GM21529 (cell line): ENCODE results near the gene OR52J3.
"Not testable (repeated sequence)": the region's sequence is repeated elsewhere in the genome, so short reads cannot be mapped to it uniquely, and the experiment has no call there.

Source experiments
- ATAC-seq: cut with Tn5 transposase; IDR thresholded peaks from one replicate; pipeline ENCODE4 v1.9.1; 2021; ENCODE audit not compliant: unreplicated experiment

Gene OR52J3

GRCh38 chr11:5046226-5046625 lies at the start of gene OR52J3:
TSS of gene OR52J3 (plus strand) at chr11:5046526. CDS start at chr11:5046526, 0 bp downstream.
- no peak for ATAC-seq

- ATAC-seq, result no peak
Observed at GRCh38 chr11:5004424-5005274, 41.7 kb upstream of the OR52J3 start.

GRCh38 chr11:5007561-5007960 lies 38.8 kb upstream of the OR52J3 start:
- ATAC-seq, result no peak

GRCh38 chr11:5011254-5011653 lies 35.1 kb upstream of the OR52J3 start:
- ATAC-seq, result no peak

- no peak for ATAC-seq
Observed at GRCh38 chr11:5013012-5013411, 33.3 kb upstream of the OR52J3 start.

- no peak for ATAC-seq
Observed at GRCh38 chr11:5021996-5022395, 24.3 kb upstream of the OR52J3 start.

GRCh38 chr11:5036669-5037068 lies 9.7 kb upstream of the OR52J3 start:
- no peak for ATAC-seq

DNA sequence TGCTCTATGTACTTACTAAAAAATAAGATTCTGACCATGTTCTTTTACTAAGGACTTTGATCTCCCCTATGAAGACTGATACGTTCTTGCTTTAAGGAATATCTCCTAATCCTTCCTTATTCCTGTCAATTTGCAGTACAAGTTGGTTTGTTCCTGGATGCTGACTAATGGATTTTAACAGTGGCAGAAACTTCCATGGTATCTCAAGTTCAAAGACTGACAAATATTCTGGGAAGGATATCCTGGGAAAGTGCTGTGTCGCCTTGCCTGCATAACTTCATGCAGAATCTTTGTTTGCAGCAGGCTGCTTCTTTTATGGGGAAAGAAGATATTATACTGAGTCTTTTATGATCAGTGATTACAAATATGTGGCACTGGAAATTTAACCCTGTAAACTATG lies 8.4 kb upstream of the OR52J3 start:
- no peak for ATAC-seq

DNA sequence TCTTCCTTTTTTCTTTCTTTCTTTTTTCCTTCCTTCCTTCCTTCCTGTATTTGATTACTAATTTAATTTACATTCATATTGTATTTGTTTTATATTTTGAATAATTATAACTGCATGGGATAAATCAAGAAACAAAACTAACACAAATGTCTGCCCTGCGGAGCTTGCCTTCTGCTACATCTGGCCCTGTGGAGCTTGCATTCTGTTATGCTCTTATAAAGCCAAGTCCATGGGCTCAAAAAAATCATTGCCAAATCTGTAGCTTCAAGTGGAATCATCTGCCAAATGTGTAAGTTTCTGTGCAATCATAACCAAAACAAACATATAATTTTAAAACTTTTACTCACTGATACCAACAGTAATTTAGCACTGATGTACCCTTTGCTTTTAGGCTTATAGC lies 8.0 kb upstream of the OR52J3 start:
- no peak for ATAC-seq

DNA sequence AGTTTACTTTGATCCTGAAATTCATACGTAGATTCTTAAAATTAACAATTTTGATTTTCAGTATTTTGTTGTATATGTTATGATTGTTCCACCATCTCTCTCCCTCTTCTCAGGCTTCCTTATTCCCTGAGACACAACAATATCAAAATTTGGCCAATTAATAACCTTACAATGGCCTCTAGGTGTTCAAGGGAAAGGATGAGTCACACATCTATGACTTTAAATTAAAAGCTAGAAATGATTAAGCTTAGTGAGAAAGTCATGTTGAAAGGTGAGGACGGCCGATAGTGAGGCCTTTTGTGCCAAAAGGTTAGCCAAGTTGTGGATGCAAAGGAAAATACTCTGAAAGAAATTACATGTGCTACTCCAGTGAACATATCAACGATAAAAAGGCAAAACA lies 5.5 kb upstream of the OR52J3 start:
- ATAC-seq, result no peak

- no peak for ATAC-seq
Observed at GRCh38 chr11:5042091-5042490, 4.2 kb upstream of the OR52J3 start.

DNA sequence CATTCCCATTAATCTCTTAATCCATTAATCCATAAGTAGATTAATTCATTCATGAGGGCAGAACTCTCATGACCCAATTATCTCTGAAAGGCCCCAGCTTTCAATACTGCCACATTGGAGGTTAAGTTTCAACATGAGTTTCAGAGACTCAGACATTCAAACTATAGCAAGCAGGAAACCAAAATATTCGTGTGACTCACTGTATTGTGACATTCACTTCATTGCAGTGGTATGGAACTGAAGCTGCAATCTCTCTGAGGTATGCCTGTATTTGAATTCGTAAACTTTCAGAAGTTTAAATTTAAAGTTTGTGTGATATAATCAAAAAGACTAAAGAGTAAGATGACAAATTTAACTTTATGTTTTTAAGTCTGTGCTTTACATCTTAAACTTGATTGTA lies 2.9 kb upstream of the OR52J3 start:
- no peak for ATAC-seq

GRCh38 chr11:5046754-5047330 lies 516 bp downstream of the OR52J3 start:
- no peak for ATAC-seq

DNA sequence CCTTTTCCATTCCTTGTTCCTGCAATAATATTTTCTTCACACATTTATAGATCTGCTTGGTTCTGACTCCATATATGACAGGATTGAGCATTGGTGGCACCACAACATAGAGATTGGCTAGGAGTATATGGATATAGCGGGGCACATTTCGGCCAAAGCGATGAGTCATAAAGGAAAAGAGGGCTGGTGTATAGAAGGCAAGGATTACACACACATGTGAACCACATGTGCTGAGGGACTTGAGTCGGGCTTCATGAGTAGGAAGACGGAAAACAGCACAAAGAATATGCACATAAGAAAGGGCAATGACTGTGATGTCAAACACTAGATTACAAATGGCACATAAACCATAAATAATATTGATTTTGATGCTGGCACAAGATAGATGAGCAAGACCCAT lies 12.4 kb downstream of the OR52J3 start:
- ATAC-seq, result not testable (repeated sequence)

DNA sequence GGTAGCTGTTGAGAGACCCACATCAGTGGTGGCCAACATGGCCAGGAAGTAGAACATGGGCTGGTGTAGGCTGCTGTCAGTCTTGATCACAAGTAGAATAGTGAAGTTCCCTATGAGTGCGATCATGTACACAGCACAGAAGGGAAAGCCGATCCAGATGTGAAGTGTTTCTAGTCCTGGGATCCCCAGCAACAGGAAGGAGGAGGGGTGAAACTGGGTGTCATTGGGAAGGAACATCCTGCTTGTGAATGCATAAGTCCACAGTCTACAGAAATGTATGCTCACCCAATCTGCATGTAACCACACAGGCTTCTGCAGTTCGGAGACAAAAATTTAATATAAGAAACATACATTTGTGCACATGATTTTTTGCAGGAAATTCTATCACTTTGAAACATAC lies 13.1 kb downstream of the OR52J3 start, which contains the start of gene OR52E2:
Gene OR52E2 (minus strand): TSS at position 237 of the 400 bp plus-strand sequence. CDS start 0 bp downstream, at position 237.
- ATAC-seq, result no peak

GRCh38 chr11:5065027-5065426 lies 18.7 kb downstream of the OR52J3 start:
- ATAC-seq, result no peak

DNA sequence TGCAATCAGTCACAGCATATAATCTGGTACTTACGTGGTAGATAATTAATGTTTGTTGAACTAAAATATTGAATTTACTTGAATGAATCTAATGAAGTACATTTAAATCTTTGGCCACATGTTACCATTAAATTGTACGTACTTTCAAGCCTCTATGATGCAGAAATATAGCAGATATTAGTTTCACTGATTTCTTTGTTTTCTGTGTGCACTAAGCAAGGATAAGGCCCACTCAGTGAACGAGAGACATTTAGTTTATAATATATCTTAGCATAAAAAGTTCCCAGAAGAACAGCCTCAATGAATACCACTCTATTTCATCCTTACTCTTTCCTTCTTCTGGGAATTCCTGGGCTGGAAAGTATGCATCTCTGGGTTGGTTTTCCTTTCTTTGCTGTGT lies 22.9 kb downstream of the OR52J3 start, which contains the start of gene OR52E1:
Gene OR52E1 (plus strand): TSS at position 301 of the 400 bp plus-strand sequence.
- ATAC-seq, result no peak

DNA sequence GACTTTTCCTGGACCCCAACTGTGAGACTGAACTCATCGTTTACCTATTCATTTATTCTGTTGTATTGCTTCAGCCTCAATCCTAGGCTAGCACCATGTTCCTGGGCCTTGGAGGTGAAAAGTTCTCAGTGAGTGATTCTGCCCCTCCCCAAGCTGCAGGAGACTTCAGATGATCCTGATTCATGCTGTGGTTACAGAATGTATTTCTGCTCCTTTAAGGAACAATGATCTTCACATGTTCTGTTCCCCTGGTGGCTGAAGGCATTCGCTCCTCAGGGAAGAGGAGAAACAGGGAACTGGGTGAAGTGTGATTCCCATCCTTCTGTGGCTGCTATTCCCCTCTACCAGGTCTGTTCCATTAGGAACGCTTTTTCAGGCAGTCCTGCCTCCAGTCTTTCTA lies 25.5 kb downstream of the OR52J3 start:
- ATAC-seq, result no peak

- ATAC-seq, result no peak
Observed at GRCh38 chr11:5081405-5081804, 35.1 kb downstream of the OR52J3 start.

- ATAC-seq, result no peak
Observed at GRCh38 chr11:5083602-5084001, 37.3 kb downstream of the OR52J3 start.

DNA sequence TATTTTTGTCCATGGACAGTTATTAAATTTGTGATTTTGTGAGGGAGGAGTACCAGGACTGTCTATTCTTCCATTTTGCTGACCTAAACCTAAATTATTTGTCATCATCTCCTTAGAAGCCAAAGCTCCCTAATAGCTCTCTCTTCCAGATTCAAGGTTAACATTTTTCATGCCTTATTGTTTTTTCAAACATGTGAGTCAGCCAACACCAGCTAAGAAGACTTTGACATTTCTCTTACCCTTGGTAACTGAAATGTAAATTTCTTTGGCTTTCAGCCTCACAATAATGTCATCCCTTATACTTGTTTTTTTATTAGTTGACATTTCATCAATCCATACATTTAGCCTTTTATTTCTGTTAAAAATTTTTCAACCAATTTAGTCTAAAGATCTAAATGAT lies 42.2 kb downstream of the OR52J3 start:
- no peak for ATAC-seq

GRCh38 chr11:5090668-5091067 lies 44.3 kb downstream of the OR52J3 start:
- ATAC-seq, result no peak
